ENCODE results near the gene TP53TG5. TPM values are rescaled to one million over a fixed set of nuclear protein-coding genes. Genes with fewer than 3 reads are reported as not detected.

Gene TP53TG5
- total RNA-seq, 1 experiment from 2014 or later = 0.85 TPM

DNA sequence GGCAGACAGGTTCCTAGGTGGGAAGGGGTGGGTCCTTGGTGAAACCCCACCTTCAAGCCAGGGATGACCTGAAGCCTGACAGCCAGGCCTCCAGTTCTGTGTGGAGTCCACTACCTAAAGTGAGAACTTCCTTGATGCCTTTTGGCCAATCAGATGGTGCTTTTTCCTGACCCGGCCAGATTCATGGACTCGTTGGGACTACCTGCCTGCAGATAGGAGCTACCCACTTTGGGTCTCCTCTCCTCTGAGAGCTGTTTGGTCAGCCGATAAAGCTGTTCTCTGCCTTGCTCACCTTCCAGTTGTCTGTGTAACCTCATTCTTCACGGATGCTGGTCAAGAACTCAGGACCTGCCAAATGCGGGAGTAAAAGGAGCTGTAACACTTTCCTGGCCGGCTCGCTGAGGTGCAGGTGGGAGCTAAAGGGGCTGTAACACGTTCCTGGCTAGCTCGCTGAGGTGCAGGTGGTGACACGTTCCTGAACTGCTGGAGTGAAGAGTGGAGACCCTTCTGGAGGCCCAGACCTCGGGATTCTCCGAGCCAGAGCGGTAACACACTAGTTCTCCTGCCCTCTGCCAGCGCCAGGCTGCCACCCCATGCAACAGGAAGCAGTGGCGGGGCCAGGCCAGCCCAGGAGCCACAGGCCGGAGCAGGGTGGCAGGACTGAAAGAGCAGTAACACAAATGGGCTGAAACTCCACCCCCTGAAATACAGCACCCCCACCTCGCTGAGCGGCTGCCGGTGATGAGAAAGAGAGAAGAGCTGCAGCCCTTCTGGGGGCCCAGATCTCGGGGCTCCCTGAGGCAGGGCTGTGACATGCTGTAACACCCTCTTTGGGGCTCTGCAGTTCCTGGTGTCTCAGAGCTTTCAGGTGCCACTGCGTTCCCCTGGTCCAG lies 16.3 kb upstream of the TP53TG5 start:
- POLR2A ChIA-PET = no interaction called here
- CTCF ChIA-PET = interaction anchor here (1.1 to 1.4 kb wide), 2 partner anchors 21 to 56 kb away, joined by 4 to 8 read pairs; no protein-coding TSS in a partner anchor
- peaks cover 16% of the 10 kb centered on the region for H3K9me3 Mint-ChIP-seq
- DNase-seq (ENCODE audit: low spot score) (no peak), ATAC-seq (no peak)
- no peak overlapping the region for H3K27ac Mint-ChIP-seq
- H3K36me3 Mint-ChIP-seq = peaks cover 2% of the 10 kb centered on the region; the same call in 1 of the 2 replicates
- no peaks in the 10 kb centered on the region for H3K4me1 Mint-ChIP-seq
- TF ChIP-seq CREB1 (CRISPR knock-in tag; IDR thresholded peaks at IDR 0.05) (no peak), EMX1 (CRISPR knock-in tag; IDR thresholded peaks at IDR 0.05) (no peak), IRF2 (CRISPR knock-in tag; IDR thresholded peaks at IDR 0.05; ENCODE audit: borderline replicate concordance, low read depth) (no peak), ZNF317 (CRISPR knock-in tag; IDR thresholded peaks at IDR 0.05; ENCODE audit: borderline replicate concordance, low read depth) (no peak), NR1H2 (CRISPR knock-in tag; IDR thresholded peaks at IDR 0.05) (no peak)
- TF ChIP-seq, protein P1, sequence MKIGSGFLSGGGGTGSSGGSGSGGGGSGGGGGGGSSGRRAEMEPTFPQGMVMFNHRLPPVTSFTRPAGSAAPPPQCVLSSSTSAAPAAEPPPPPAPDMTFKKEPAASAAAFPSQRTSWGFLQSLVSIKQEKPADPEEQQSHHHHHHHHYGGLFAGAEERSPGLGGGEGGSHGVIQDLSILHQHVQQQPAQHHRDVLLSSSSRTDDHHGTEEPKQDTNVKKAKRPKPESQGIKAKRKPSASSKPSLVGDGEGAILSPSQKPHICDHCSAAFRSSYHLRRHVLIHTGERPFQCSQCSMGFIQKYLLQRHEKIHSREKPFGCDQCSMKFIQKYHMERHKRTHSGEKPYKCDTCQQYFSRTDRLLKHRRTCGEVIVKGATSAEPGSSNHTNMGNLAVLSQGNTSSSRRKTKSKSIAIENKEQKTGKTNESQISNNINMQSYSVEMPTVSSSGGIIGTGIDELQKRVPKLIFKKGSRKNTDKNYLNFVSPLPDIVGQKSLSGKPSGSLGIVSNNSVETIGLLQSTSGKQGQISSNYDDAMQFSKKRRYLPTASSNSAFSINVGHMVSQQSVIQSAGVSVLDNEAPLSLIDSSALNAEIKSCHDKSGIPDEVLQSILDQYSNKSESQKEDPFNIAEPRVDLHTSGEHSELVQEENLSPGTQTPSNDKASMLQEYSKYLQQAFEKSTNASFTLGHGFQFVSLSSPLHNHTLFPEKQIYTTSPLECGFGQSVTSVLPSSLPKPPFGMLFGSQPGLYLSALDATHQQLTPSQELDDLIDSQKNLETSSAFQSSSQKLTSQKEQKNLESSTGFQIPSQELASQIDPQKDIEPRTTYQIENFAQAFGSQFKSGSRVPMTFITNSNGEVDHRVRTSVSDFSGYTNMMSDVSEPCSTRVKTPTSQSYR (CRISPR knock-in tag; IDR thresholded peaks at IDR 0.05) = no peak
- TF ChIP-seq, protein P2, sequence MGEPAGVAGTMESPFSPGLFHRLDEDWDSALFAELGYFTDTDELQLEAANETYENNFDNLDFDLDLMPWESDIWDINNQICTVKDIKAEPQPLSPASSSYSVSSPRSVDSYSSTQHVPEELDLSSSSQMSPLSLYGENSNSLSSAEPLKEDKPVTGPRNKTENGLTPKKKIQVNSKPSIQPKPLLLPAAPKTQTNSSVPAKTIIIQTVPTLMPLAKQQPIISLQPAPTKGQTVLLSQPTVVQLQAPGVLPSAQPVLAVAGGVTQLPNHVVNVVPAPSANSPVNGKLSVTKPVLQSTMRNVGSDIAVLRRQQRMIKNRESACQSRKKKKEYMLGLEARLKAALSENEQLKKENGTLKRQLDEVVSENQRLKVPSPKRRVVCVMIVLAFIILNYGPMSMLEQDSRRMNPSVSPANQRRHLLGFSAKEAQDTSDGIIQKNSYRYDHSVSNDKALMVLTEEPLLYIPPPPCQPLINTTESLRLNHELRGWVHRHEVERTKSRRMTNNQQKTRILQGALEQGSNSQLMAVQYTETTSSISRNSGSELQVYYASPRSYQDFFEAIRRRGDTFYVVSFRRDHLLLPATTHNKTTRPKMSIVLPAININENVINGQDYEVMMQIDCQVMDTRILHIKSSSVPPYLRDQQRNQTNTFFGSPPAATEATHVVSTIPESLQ (CRISPR knock-in tag; IDR thresholded peaks at IDR 0.05) = no peak
- TF ChIP-seq, protein P3, sequence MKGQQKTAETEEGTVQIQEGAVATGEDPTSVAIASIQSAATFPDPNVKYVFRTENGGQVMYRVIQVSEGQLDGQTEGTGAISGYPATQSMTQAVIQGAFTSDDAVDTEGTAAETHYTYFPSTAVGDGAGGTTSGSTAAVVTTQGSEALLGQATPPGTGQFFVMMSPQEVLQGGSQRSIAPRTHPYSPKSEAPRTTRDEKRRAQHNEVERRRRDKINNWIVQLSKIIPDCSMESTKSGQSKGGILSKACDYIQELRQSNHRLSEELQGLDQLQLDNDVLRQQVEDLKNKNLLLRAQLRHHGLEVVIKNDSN (CRISPR knock-in tag; IDR thresholded peaks at IDR 0.05) = no peak
- TF ChIP-seq, protein P4, sequence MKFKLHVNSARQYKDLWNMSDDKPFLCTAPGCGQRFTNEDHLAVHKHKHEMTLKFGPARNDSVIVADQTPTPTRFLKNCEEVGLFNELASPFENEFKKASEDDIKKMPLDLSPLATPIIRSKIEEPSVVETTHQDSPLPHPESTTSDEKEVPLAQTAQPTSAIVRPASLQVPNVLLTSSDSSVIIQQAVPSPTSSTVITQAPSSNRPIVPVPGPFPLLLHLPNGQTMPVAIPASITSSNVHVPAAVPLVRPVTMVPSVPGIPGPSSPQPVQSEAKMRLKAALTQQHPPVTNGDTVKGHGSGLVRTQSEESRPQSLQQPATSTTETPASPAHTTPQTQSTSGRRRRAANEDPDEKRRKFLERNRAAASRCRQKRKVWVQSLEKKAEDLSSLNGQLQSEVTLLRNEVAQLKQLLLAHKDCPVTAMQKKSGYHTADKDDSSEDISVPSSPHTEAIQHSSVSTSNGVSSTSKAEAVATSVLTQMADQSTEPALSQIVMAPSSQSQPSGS (CRISPR knock-in tag; IDR thresholded peaks at IDR 0.05; ENCODE audit: borderline replicate concordance, low read depth) = no peak
- H3K4me3 Mint-ChIP-seq = no peak overlapping the region
- no peaks in the 10 kb centered on the region for H3K27me3 Mint-ChIP-seq (ENCODE audit: low read depth)

DNA sequence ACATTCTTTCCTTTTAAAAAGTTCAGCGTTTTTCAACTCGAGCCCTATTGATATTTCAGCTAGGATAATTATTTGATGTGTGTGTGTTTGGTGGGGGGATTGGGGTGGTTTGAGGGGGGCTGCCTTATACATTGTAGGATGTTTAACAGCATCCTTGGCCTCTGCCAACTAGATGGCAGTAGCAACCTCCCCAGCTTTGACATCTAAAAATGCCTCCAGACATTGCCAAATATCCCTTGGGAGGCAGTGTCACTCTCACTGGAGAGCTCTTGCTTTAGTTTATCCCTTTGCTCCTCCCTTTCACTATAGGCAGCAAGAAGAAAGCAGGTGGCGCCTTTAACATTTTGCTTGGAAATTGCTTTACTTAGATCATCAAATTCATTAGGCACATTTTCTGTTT lies 14.6 kb upstream of the TP53TG5 start:
- ChIA-PET CTCF (interaction anchor here (0.8 to 2.8 kb wide), 12 partner anchors 14 to 95 kb away, joined by 3 to 25 read pairs (median 3); partner anchors contain the start of genes DBNDD2, PIGT, SYS1 and TP53TG5), POLR2A (no interaction called here)
- Mint-ChIP-seq H3K4me1 (no peaks in the 10 kb centered on the region), H3K9me3 (peaks cover 4% of the 10 kb centered on the region; the same call in 1 of the 2 replicates), H3K27me3 (ENCODE audit: low read depth) (no peaks in the 10 kb centered on the region), H3K36me3 (no peaks in the 10 kb centered on the region), H3K4me3 (no peak overlapping the region), H3K27ac (no peak overlapping the region)
- ATAC-seq (peak; percentile 69), DNase-seq (ENCODE audit: low spot score) (no peak)
- TF ChIP-seq FOXP1 (CRISPR knock-in tag; IDR thresholded peaks at IDR 0.05; ENCODE audit: borderline replicate concordance) (no peak), FOXJ3 (CRISPR knock-in tag; IDR thresholded peaks at IDR 0.05; ENCODE audit: borderline replicate concordance) (no peak), ZNF138 (CRISPR knock-in tag; conservative IDR thresholded peaks at IDR 0.05) (no peak), GRHL2 (CRISPR knock-in tag; IDR thresholded peaks at IDR 0.05; ENCODE audit: insufficient replicate concordance, severe bottlenecking) (no peak), TEAD4 (CRISPR knock-in tag; IDR thresholded peaks at IDR 0.05) (no peak), SMAD3 (CRISPR knock-in tag; IDR thresholded peaks at IDR 0.05; ENCODE audit: borderline replicate concordance) (no peak), TCF7 (CRISPR knock-in tag; IDR thresholded peaks at IDR 0.05; ENCODE audit: low read depth) (no peak)
- TF ChIP-seq, protein P5, sequence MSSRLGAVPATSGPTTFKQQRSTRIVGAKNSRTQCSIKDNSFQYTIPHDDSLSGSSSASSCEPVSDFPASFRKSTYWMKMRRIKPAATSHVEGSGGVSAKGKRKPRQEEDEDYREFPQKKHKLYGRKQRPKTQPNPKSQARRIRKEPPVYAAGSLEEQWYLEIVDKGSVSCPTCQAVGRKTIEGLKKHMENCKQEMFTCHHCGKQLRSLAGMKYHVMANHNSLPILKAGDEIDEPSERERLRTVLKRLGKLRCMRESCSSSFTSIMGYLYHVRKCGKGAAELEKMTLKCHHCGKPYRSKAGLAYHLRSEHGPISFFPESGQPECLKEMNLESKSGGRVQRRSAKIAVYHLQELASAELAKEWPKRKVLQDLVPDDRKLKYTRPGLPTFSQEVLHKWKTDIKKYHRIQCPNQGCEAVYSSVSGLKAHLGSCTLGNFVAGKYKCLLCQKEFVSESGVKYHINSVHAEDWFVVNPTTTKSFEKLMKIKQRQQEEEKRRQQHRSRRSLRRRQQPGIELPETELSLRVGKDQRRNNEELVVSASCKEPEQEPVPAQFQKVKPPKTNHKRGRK (CRISPR knock-in tag; IDR thresholded peaks at IDR 0.05; ENCODE audit: borderline replicate concordance) = no peak
- TF ChIP-seq, protein P6, sequence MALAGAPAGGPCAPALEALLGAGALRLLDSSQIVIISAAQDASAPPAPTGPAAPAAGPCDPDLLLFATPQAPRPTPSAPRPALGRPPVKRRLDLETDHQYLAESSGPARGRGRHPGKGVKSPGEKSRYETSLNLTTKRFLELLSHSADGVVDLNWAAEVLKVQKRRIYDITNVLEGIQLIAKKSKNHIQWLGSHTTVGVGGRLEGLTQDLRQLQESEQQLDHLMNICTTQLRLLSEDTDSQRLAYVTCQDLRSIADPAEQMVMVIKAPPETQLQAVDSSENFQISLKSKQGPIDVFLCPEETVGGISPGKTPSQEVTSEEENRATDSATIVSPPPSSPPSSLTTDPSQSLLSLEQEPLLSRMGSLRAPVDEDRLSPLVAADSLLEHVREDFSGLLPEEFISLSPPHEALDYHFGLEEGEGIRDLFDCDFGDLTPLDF (CRISPR knock-in tag; IDR thresholded peaks at IDR 0.05) = no peak
- TF ChIP-seq, protein P7, sequence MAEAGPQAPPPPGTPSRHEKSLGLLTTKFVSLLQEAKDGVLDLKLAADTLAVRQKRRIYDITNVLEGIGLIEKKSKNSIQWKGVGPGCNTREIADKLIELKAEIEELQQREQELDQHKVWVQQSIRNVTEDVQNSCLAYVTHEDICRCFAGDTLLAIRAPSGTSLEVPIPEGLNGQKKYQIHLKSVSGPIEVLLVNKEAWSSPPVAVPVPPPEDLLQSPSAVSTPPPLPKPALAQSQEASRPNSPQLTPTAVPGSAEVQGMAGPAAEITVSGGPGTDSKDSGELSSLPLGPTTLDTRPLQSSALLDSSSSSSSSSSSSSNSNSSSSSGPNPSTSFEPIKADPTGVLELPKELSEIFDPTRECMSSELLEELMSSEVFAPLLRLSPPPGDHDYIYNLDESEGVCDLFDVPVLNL (CRISPR knock-in tag; IDR thresholded peaks at IDR 0.05; ENCODE audit: borderline replicate concordance, low read depth) = no peak
- TF ChIP-seq, protein P8, sequence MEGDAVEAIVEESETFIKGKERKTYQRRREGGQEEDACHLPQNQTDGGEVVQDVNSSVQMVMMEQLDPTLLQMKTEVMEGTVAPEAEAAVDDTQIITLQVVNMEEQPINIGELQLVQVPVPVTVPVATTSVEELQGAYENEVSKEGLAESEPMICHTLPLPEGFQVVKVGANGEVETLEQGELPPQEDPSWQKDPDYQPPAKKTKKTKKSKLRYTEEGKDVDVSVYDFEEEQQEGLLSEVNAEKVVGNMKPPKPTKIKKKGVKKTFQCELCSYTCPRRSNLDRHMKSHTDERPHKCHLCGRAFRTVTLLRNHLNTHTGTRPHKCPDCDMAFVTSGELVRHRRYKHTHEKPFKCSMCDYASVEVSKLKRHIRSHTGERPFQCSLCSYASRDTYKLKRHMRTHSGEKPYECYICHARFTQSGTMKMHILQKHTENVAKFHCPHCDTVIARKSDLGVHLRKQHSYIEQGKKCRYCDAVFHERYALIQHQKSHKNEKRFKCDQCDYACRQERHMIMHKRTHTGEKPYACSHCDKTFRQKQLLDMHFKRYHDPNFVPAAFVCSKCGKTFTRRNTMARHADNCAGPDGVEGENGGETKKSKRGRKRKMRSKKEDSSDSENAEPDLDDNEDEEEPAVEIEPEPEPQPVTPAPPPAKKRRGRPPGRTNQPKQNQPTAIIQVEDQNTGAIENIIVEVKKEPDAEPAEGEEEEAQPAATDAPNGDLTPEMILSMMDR (IDR thresholded peaks at IDR 0.05) = no peak
